PC-3 (cell line): ENCODE measurements around the gene RRAGA. TPM values are rescaled to one million over a fixed set of nuclear protein-coding genes. Genes with fewer than 3 reads are reported as not detected.
"Not testable (repeated sequence)": the region's sequence is repeated elsewhere in the genome, so short reads cannot be mapped to it uniquely, and the experiment has no call there.

ENCODE experiments used
- ATAC-seq: fragments of 200-7000 bp; cut with Tn5 transposase; 2 replicates; pipeline ENCODE4 v1.9.1; 2020; ENCODE audit warnings: mild to moderate bottlenecking, moderate library complexity
- BruUV-seq: library from RNA; stranded (reverse); fragments of 400-500 nt; replicated peaks from 2 replicates; lab custom pipeline; 2021; lab: Mats Ljungman, UMichigan
- CTCF ChIA-PET: fragments of 300-600 bp; sonication (Branson Sonifier 250); formaldehyde crosslinking; loops from one replicate; lab custom pipeline; 2022; ENCODE audit warnings: antibody characterized with exemption; lab: Charles Lee
- POLR2A ChIA-PET: fragments of 300-600 bp; sonication (Branson Sonifier 250); formaldehyde crosslinking; loops from one replicate; lab custom pipeline; 2022; ENCODE audit warnings: antibody characterized with exemption; ENCODE audit not compliant: unreplicated experiment; lab: Charles Lee
- DNase-seq: peaks from one replicate; pipeline ENCODE4 v3.0.0-alpha.2; 2015
- H2AFZ ChIP-seq: fragments of 300-600 bp; sonication (generic); 2 replicates; pipeline ENCODE4 v1.6.0; 2016; ENCODE audit warnings: antibody characterized with exemption, low read length
- H3F3A ChIP-seq: fragments of 300-600 bp; sonication (generic); one replicate; pipeline ENCODE4 v1.6.0; 2017; ENCODE audit warnings: antibody characterized with exemption, low read length, control low read depth, mild to moderate bottlenecking; ENCODE audit not compliant: unreplicated experiment
- H3K27ac ChIP-seq: fragments of 300-600 bp; sonication (generic); 2 replicates; pipeline ENCODE4 v1.5.1; 2016; ENCODE audit warnings: mild to moderate bottlenecking, low read length
- H3K27me3 ChIP-seq: fragments of 300-600 bp; sonication (generic); 2 replicates; pipeline ENCODE4 v1.6.1; 2016; ENCODE audit warnings: low read length, mixed read lengths
- H3K36me3 ChIP-seq: fragments of 300-600 bp; sonication (generic); 2 replicates; pipeline ENCODE4 v1.6.1; 2016; ENCODE audit warnings: low read depth, mixed run types, low read length, mixed read lengths
- H3K4me1 ChIP-seq: fragments of 300-600 bp; sonication (generic); 2 replicates; pipeline ENCODE4 v1.5.1; 2016; ENCODE audit warnings: low read length; ENCODE audit not compliant: insufficient read depth
- H3K4me2 ChIP-seq: fragments of 300-600 bp; sonication (generic); 2 replicates; pipeline ENCODE4 v1.6.0; 2016; ENCODE audit warnings: low read length
- H3K4me3 ChIP-seq: fragments of 300-600 bp; sonication (generic); 2 replicates; pipeline ENCODE4 v1.5.1; 2016; ENCODE audit warnings: mild to moderate bottlenecking, low read length, mixed read lengths
- H3K79me2 ChIP-seq: fragments of 300-600 bp; sonication (generic); 2 replicates; pipeline ENCODE4 v1.6.1; 2017; ENCODE audit warnings: low read length, mixed read lengths
- H3K9ac ChIP-seq: fragments of 300-600 bp; sonication (generic); 2 replicates; pipeline ENCODE4 v1.6.0; 2016; ENCODE audit warnings: mild to moderate bottlenecking, low read length
- H3K9me2 ChIP-seq: fragments of 300-600 bp; sonication (generic); replicated peaks from 2 replicates; pipeline ENCODE4 v1.6.1; 2016; ENCODE audit warnings: mixed run types, low read length, mixed read lengths
- H3K9me3 ChIP-seq: fragments of 300-600 bp; sonication (generic); 2 replicates; pipeline ENCODE4 v1.6.1; 2016; ENCODE audit warnings: low read length, mixed read lengths
- H4K20me1 ChIP-seq: fragments of 300-600 bp; sonication (generic); 2 replicates; pipeline ENCODE4 v1.6.1; 2016; ENCODE audit warnings: low read length, mixed read lengths
- CTCF ChIP-seq: fragments of 300-600 bp; sonication (generic); conservative IDR thresholded peaks from 2 replicates; pipeline ENCODE4 v1.5.1; 2017; ENCODE audit warnings: antibody characterized with exemption, low read depth, mild to moderate bottlenecking, low read length
- EZH2 ChIP-seq: fragments of 300-600 bp; sonication (generic); IDR thresholded peaks from one replicate; pipeline ENCODE4 v1.6.1; 2017; ENCODE audit warnings: antibody characterized with exemption, mild to moderate bottlenecking, low read length; ENCODE audit not compliant: unreplicated experiment
- EZH2phosphoT487 ChIP-seq: fragments of 300-600 bp; sonication (generic); IDR thresholded peaks from 2 replicates; pipeline ENCODE4 v1.6.1; 2018; ENCODE audit warnings: mild to moderate bottlenecking, antibody characterized with exemption, low read length, borderline replicate concordance
- intact Hi-C: fragments of 100-400 bp; cut with micrococcal nuclease; formaldehyde crosslinking; loops from 2 replicates; pipeline ENCODE4 v1.9.0; 2023
- total RNA-seq: library from RNA; depleted of rRNA; stranded (reverse); fragments of >200 nt; gene quantifications from 2 replicates; pipeline ENCODE4 v1.2.3, GENCODE V29; 2014

Gene RRAGA
- total RNA-seq, 1 experiment from 2014 or later: 13.0 TPM

GRCh38 chr9:19009391-19009965, 39.7 kb upstream of the RRAGA start:
- CTCF ChIA-PET: no interaction called here
- no peaks in the 10 kb centered on the region for H3K9me2 ChIP-seq

GRCh38 chr9:19018201-19018600, 31.0 kb upstream of the RRAGA start:
- H3K4me3 ChIP-seq: no peak overlapping the region
- intact Hi-C loops: no loop called here
- no peak overlapping the region for H3K4me2 ChIP-seq
- CTCF ChIA-PET: interaction anchor here (0.6 kb wide), 1 partner anchor 249 kb away, joined by 4 read pairs; no protein-coding TSS in a partner anchor
- no TSS peak for BruUV-seq
- no peaks in the 10 kb centered on the region for H3F3A ChIP-seq
- TF ChIP-seq EZH2: no peak
- no peak for TF ChIP-seq EZH2phosphoT487
- no peak for TF ChIP-seq CTCF
- no peaks in the 10 kb centered on the region for H4K20me1 ChIP-seq
- ATAC-seq (no peak), DNase-seq (no peak)
- no peaks in the 10 kb centered on the region for H3K9me3 ChIP-seq
- H3K79me2 ChIP-seq: no peaks in the 10 kb centered on the region
- no peak overlapping the region for H2AFZ ChIP-seq
- H3K27ac ChIP-seq: no peak overlapping the region
- no peaks in the 10 kb centered on the region for H3K9me2 ChIP-seq
- H3K9ac ChIP-seq: no peak overlapping the region
- H3K27me3 ChIP-seq: no peaks in the 10 kb centered on the region
- no peaks in the 10 kb centered on the region for H3K36me3 ChIP-seq
- POLR2A ChIA-PET: no interaction called here
- no peaks in the 10 kb centered on the region for H3K4me1 ChIP-seq

More at GRCh38 chr9:19009391-19009965, 39.7 kb upstream of the RRAGA start:
- H3K4me2 ChIP-seq: no peak overlapping the region
- no peaks in the 10 kb centered on the region for H4K20me1 ChIP-seq
- H3K27me3 ChIP-seq: no peaks in the 10 kb centered on the region
- H3K36me3 ChIP-seq: no peaks in the 10 kb centered on the region
- POLR2A ChIA-PET: interaction anchor here (0.9 kb wide), 1 partner anchor 359 kb away, joined by 12 read pairs; no protein-coding TSS in a partner anchor
- no peaks in the 10 kb centered on the region for H3K4me1 ChIP-seq
- no peak overlapping the region for H3K4me3 ChIP-seq
- no peak overlapping the region for H2AFZ ChIP-seq
- no peak for DNase-seq
- intact Hi-C loops: no loop called here
- no peak overlapping the region for H3K27ac ChIP-seq
- H3K9me3 ChIP-seq: no peaks in the 10 kb centered on the region
- no peak for TF ChIP-seq EZH2
- TF ChIP-seq EZH2phosphoT487: no peak
- no peak for TF ChIP-seq CTCF
- H3K79me2 ChIP-seq: no peaks in the 10 kb centered on the region
- no peak for ATAC-seq
- no peaks in the 10 kb centered on the region for H3F3A ChIP-seq
- BruUV-seq: no TSS peak
- H3K9ac ChIP-seq: no peak overlapping the region

- intact Hi-C loops: loop anchor here (10.0 kb wide), 3 partner anchors 196 to 876 kb away; no protein-coding TSS in a partner anchor
- ChIA-PET CTCF (no interaction called here), POLR2A (no interaction called here)
- Histone ChIP-seq H2AFZ (no peak overlapping the region), H3F3A (no peaks in the 10 kb centered on the region), H3K79me2 (no peaks in the 10 kb centered on the region), H3K4me2 (no peak overlapping the region), H3K9me2 (no peaks in the 10 kb centered on the region), H4K20me1 (no peaks in the 10 kb centered on the region), H3K4me1 (no peaks in the 10 kb centered on the region), H3K27ac (no peak overlapping the region), H3K9me3 (no peaks in the 10 kb centered on the region), H3K36me3 (no peaks in the 10 kb centered on the region), H3K9ac (no peak overlapping the region), H3K27me3 (no peaks in the 10 kb centered on the region), H3K4me3 (no peak overlapping the region)
- ATAC-seq: no peak
- DNase-seq: no peak
- no TSS peak for BruUV-seq
- TF ChIP-seq CTCF (no peak), EZH2 (no peak), EZH2phosphoT487 (no peak)
These were observed 28.3 kb upstream of the RRAGA start for GRCh38 chr9:19020886-19021455.

GRCh38 chr9:19021649-19022048, 27.6 kb upstream of the RRAGA start:
- intact Hi-C loops: loop anchor here (10.0 kb wide), 3 partner anchors 197 to 877 kb away; no protein-coding TSS in a partner anchor

More at GRCh38 chr9:19021649-19022048, 27.6 kb upstream of the RRAGA start:
- H3K4me2 ChIP-seq, H3K27ac ChIP-seq, CTCF ChIA-PET, H3K36me3 ChIP-seq, H3K9ac ChIP-seq, DNase-seq, H3K27me3 ChIP-seq, H3K9me2 ChIP-seq, H3F3A ChIP-seq, H4K20me1 ChIP-seq, H3K4me3 ChIP-seq, H3K9me3 ChIP-seq, ATAC-seq, BruUV-seq, H3K79me2 ChIP-seq, POLR2A ChIA-PET, H2AFZ ChIP-seq, H3K4me1 ChIP-seq: not testable (repeated sequence)
